Fibroblast of villous mesenchyme (primary cell): ENCODE data around the gene CD276. TPM values are rescaled to one million over a fixed set of nuclear protein-coding genes. Genes with fewer than 3 reads are reported as not detected.

Experiments
- DNase-seq: peaks from one replicate; pipeline ENCODE4 v3.0.0-alpha.2; 2010; ENCODE audit warnings: low read depth
- H3K4me3 ChIP-seq: 2 replicates; pipeline ENCODE4 v1.5.1; 2011; ENCODE audit warnings: low read depth, mild to moderate bottlenecking, low read length
- CTCF ChIP-seq: IDR thresholded peaks from 2 replicates; pipeline ENCODE4 v1.5.1; 2012; ENCODE audit warnings: low read depth, mild to moderate bottlenecking, low read length; ENCODE audit not compliant: insufficient read depth
- total RNA-seq: library from RNA; depleted of rRNA; stranded (reverse); fragments of >200 nt; gene quantifications from 2 replicates; pipeline ENCODE4 v1.2.3, GENCODE V29; 2012

The CD276 gene
- total RNA-seq, 1 donor = 81.2 TPM

- H3K4me3 ChIP-seq = no peak overlapping the region
- no peak for TF ChIP-seq CTCF
Observed at GRCh38 chr15:73679180-73679579, 5.0 kb upstream of the CD276 start.

GRCh38 chr15:73679964-73680363 lies 4.2 kb upstream of the CD276 start:
- H3K4me3 ChIP-seq = no peak overlapping the region
- no peak for TF ChIP-seq CTCF

More at GRCh38 chr15:73679180-73679579, 5.0 kb upstream of the CD276 start:
- DNase-seq = no peak

GRCh38 chr15:73680549-73680948 lies 3.6 kb upstream of the CD276 start:
- TF ChIP-seq CTCF = no peak
- H3K4me3 ChIP-seq = no peak overlapping the region
- DNase-seq = no peak

More at GRCh38 chr15:73679964-73680363, 4.2 kb upstream of the CD276 start:
- DNase-seq = no peak

- TF ChIP-seq CTCF = no peak
- no peak overlapping the region for H3K4me3 ChIP-seq
- no peak for DNase-seq
Observed at GRCh38 chr15:73681063-73681462, 3.1 kb upstream of the CD276 start.

- DNase-seq = peak; percentile 40
- no peak overlapping the region for H3K4me3 ChIP-seq
- TF ChIP-seq CTCF = no peak
Observed at GRCh38 chr15:73681856-73682599, 2.2 kb upstream of the CD276 start.

- no peak for TF ChIP-seq CTCF
- no peak overlapping the region for H3K4me3 ChIP-seq
- no peak for DNase-seq
Observed at GRCh38 chr15:73682600-73683090, 1.5 kb upstream of the CD276 start.
